Heart left ventricle (tissue), 13 donors: ENCODE data around the gene TNK2.

ENCODE experiments used
- CTCF ChIP-seq, 12 donors: fragments of 200-600 bp; sonication (generic) in 4 of 12; IDR thresholded peaks; one replicate each; pipeline versions ENCODE4 v1.5.0 to v1.8.0; 2018 to 2022; ENCODE audit warnings: antibody characterized with exemption in 12 of 12, mild to moderate bottlenecking in 5 of 12
- POLR2A ChIP-seq, 2 donors: fragments of 450-650 bp; IDR thresholded peaks; one replicate each; pipeline ENCODE4 v1.6.1; 2017; ENCODE audit warnings: antibody characterized with exemption in 2 of 2, mild to moderate bottlenecking in 2 of 2, moderate library complexity in 2 of 2
- donor health status: ischemic (EF 13 %, LVEDD 7.1; RV severe dilation, severe dysfunction).
- donor health status: DM: no; HTN: yes; CAD: no.
- donor health status: DM: no; HTN: no; CAD: no.
- donor health status: ischemic (EF 25% LVEDD 6.9; RV normal size, moderate dysfunction).
- donor health status: ischemic (EF 25% LVEDD 5.7; RV mildly dilated, moderate dysfunction).
- donor health status: ischemic (EF 35%, LVEDD 5.7; RV mildly dilated, moderate dysfunction).
- donor health status: nonischemic (EF 11% LVEDD 7.7; RV severe dilation, severe dysfunction).
- donor health status: DM: yes; HTN: yes; CAD: no.
- donor health status: PGD.
- donor health status: ischemic (EF 29% LVEDD 5.4; RV normal size, mild dysfunction).
- donor health status: nonischemic (EF 23%, LVEDD 6.1; RV moderate dilation, normal function).

- TF ChIP-seq POLR2A (IDR thresholded peaks at IDR 0.05) (no peak), CTCF (IDR thresholded peaks at IDR 0.05) (no peak)
These were observed 13.0 kb upstream of the TNK2 start for GRCh38 chr3:195921334-195921791.
